DLD1 (cell line): ENCODE results near the gene WIPI1.
"Not testable (repeated sequence)": the region's sequence is repeated elsewhere in the genome, so short reads cannot be mapped to it uniquely, and the experiment has no call there.

Experiments used
- in situ Hi-C: cut with HindIII; loops from 2 replicates; pipeline ENCODE4 v1.10.0; 2017; ENCODE audit warnings: low sequenced_read_pairs

WIPI1 gene

DNA sequence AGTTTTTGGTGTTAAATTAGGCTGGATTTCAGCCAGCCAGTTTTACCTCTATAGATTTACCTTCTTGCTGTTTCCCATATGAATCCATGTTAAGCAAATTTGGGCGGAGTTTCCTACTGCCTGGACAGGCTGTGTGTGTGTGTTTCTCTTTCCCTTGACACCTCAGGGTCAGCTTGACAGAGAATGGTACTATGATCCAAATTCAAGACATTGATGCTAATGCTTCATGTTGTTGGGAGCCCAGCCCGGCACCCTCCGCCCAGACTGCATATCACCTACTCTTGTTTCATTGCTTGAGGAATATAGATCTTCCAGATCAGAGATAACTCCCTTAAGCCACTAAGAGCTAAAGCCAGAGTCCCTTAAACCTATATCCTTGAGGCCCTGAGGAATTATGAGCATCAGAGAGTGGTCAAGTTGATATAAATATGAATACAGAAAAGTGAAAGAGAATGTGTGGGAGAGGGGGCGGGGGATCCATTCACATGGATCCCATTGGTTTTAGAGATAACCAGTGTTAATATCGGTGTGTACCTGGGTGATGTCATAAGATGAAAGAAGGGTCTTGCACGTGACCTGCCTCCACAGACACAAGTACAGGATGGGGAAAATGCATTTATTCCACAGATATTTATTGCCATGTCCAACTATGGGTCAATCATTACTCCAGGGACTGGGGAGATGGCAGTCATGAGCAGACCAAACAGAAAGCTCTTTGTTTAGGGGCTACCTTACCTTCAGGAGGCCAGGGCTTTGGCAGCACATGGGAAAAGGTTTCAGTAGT is 69.7 kb downstream of the WIPI1 start:
- in situ Hi-C loops, result no loop called here

DNA sequence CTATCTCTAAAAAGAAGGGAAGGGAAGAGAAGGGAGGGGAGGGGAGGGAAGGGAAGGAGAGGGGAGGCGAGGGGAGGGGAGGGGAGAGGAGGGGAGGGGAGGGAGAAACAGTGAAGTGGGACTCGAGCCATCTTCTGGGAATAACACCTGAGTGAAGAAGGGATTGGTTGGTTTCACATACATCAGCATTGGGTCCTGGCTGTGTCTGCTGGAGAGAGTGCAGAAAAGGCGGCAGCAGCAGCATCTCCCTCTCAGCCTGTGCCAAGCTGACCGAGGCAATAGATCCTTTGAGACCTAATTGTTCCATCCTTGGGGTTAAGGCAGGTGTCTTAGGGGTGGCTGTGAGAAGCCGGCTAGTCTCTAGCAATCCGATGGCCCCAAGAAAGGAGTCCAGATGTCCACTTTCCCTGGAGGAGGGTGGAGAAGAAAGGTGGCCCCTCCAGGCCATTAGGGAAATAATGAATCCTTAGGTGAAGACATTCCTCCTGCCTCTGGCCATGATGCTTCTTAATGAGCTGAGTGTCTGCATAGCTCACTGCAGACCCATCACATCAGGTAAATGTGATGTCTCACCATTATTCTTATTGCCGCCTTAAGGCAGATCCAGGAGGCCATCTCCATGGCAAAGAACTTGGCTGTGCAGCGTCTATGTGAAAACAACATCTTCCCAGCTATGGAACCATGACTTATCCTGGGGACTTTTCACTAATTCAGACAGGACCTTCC is 71.6 kb downstream of the WIPI1 start:
- in situ Hi-C loops, result no loop called here

DNA sequence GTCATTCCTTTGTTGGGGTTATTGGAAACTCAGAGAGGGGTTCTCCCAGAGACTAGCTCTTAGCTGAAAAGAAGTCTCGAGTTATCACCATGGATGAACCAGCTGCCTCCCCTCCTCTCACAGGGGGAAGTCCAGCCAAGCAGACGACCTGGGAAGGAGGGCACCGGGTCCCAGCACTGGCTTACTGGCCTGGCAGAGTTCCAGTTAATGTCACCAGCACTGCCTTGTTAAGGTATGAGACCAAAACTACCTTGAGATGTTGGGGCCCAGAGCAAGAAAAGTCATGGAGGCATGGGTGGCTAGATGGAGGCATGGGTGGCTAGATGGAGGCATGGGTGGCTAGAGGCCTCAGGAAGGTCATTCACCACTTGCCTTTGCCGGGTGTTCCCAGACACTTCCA is 72.4 kb downstream of the WIPI1 start:
- in situ Hi-C loops, result no loop called here

DNA sequence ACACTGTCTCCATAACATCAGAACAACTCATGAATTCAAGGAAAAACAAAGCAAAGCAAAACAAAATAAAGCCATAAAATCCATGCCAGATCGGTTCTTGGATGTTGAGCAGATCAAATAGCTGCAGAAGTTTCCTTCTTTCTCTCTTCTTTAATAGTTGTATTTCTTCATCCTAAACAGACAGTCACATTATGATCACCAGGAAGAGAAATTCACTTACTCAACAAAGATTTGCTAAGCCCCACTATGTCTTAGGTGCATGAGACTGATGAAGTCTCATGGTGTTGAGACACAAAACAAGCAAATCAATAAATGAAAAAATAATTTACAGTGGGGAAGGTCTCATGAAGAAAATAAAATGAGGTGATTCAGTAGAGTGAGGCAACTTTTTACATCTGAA is 72.8 kb downstream of the WIPI1 start:
- in situ Hi-C loops, result no loop called here

DNA sequence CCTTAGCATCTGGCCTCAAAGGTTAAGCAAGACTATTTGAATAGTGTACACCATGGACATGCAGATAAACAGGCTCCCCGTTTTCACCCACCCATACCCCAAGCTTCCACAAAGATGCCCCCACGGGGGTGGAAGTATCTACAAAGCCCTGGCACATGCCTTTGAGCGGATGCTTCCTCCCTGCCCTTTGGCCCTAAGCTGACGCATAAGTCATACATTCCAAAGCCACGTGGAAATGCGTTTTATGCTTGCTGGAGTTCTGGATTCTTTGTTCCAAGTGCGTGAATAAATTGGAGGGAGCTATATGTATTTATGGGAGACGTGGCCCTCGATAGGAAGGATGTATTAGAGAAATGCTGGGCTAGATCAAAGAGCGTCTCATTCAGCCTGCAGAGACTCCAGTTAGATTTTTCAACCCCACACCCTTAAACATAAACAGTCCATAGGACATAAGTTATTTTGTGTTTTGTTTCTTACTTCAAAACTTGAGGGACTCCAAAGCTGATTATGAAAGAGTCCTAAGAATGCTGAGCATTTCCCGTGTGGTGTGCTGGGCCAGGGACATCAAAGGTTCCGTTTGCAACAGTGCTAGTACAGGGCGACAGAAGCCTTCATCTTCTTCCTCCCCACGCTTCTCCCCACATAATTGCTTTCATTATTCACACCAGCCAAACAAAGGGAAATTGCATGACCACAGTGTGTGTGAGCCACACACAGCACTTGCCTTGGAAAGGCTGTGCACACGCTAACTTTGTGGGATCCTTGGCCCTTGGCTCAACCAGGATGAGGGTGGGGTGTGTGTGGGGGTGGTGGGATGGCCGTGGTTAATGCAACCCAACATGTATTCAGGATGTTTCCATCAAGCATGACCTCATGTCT is 73.6 kb downstream of the WIPI1 start:
- in situ Hi-C loops, result no loop called here

DNA sequence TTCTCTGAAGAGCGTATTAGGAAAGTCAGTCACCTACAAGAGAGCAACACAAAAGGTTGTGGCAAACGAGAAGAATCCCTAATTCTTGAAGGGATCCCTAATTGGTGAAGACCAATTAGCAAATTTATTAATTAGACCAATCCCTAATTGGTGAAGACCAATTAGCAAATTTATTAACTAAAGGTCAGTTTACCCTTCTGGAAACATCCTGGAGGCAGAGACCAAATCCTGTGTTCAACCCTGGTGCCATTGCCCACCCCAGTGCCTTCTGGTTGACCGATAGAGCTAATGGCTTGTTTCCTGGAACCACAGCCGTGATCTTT is 74.2 kb downstream of the WIPI1 start:
- in situ Hi-C loops, result no loop called here

DNA sequence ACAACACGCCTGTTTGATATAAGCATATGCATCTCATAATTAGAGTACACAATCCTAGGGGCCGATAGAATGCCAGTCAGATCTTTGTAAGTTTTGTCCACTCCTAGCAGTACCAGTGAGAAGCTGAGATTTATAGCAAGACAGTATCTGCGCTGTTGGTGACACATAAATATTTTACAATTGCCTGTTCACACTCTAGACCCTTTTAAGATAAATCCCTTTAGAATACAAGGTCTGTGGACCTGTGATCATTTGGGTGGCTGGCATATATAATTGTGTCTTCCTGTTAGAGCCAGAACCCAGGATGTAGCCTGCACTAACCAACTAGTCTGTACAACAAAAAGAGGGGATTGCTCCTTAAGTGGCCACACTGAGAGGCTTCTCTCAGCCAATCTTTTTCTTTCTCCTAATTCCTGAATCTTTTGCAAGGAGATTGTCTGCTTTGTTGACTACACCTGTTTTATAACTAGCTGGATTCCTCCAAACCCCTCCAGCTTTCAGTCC is 74.7 kb downstream of the WIPI1 start:
- in situ Hi-C loops, result no loop called here

DNA sequence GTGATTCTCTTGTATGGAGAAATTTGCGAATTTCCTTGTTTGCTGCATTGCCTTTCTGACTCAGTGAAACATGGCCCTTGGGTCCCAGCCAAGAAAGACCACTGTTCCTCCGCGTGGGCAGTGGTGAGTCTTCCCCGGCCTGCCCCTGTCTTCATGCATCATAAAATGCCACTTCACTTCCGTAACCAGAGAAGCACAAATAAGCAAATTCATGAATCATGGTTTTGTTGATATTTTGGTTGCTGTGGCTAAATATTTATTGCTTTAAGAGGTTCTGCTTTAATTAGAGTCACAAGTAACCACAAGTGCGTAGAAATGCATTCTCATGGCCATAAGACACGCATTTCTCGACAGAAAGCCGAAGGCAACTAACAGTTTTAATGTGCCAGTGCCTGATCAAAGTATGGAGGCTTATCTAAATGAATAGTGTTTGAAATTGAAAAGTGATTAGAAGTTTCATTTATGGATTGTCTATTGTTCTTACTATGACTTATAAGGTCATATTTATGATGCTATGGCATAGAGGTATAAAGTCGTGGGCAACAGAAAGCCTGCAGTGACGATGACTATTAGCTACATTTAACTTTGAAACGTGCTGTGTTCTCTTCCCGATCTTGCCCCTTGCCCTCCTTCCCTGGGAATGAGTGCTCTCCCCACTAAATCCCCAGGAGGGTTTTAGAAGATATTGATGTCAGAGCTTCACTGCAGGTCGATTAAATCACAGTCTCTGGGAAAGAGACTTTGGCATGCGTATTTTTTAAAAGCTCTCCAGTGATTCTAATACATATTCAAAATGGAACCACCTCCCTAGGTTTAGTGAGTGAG is 76.0 kb downstream of the WIPI1 start:
- in situ Hi-C loops, result no loop called here

DNA sequence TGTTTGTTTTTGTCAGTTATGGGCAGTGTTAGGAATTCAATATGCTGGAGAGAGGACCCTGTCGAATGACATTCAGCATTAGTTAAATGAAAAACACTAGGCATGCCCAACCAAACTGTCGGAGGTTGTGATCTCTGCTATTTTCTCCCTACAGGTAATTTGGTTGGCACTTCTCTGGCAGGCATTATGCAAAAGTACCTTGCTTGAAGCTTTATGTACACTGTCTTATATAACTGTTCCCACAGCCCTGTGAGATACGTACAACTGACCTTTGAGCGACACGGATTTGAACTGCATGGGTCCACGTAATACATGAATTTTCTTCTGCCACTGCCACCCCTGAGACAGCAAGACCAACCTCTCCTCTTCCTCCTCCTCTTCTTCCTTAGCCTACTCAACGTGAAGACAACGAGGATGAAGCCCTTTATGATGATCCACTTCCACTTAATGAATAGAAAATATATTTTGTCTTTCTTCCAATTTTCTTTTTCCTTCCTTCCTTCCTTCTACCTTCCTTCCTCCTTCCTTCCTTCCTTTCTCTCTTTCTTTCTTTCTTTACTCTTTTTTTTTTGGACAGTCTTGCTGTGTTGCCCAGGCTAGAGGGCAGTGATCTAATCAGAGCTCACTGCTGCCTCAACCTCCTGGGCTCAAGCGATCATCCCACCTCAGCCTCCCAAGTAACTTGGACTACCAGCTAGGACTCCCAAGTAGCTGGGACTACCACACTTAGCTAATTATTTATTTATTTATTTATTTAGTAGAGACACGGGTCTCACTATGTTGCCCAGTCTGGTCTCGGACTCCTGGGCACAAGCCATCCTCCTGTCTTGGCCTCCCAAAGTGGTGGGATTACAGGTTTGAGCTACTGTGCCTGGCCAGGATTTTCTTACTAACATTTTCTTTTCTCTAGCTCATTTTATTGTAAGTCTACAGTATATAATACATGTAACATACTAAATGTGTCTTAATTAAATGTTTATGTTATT is 77.3 kb downstream of the WIPI1 start:
- in situ Hi-C loops, result no loop called here

DNA sequence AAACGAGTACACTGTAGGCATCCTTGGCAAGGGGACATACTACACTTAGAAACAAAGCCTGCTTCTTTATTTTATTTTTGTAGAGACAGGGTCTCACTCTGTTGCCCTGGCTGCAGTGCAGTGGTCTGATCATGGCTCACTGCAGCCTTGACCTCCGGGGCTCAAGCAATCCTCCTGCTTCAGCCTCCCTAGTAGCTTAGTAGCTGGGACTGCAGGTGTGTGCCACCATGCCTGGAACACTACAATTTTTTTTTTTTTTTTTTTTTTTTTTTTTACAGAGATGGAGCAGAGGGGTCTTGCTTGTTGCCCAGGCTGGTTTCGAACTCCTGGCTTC is 78.2 kb downstream of the WIPI1 start:
- in situ Hi-C loops, result no loop called here

DNA sequence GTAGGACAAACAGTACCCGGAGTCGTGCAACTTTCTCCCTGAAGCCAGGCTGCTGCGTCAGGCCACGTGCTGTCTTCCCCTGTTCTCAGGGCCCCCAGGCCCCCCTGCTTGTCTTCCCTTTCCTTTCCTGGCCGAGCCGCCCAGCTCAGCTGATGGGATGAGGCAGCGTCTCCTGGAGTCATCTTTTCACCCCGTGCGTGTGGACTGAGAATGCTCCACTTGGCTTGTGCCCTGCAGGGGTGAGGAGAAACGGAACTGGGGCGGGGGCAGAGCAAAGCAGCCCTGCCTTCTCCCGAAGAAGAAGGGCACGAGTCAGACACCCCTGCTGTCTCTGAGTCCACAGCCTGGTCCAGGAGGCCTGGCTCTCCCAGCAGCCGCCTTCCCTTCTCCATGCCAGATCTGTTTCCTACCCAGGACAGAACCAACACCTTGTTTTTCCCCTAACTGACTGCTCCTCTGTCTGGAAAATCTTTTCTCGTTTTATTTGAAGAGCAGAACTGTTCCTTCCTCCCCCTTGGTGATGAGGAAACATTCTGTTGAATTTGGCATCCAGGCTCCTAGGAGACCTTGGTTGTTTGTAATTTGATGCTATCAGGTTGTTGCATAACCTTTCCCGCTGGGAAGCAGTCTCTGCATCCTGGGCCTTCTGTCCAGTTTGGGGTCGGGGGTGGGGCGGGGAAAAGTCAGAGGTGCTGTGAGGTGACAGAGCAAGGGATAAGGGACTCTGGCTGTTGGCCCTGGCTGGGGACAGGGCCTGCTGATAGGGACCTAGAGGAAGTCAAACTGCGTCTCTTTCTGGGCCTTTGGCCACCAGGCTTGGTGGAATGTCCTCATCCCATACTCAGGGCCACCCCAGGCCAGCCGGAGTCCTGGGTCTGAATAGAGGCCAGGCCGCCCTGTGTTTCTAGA is 78.8 kb downstream of the WIPI1 start:
- in situ Hi-C loops, result no loop called here

DNA sequence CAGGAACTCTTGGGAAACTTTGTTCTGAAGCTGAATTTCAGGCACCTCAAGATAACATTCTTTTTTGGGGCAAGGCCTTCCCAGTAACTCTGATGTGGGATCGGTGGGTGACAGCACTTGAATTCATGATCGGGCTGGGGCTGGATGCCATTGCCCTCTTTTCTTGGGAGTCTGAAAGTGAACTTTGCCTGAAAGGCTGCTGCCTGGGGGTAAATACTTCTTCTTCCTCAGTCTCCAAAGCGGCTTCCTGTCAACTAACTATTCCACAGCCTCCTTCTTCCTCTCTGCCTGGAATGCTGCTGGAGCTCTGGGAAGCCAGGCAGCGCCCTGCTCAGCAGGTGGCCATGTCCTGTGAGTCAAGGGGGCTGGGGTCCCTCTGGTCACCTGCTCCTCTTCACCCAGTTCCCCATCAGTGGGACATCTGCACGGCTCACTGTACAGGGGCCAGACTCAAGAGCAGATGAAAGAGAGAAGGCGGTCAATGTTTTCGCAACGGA is 79.5 kb downstream of the WIPI1 start:
- in situ Hi-C loops, result no loop called here

DNA sequence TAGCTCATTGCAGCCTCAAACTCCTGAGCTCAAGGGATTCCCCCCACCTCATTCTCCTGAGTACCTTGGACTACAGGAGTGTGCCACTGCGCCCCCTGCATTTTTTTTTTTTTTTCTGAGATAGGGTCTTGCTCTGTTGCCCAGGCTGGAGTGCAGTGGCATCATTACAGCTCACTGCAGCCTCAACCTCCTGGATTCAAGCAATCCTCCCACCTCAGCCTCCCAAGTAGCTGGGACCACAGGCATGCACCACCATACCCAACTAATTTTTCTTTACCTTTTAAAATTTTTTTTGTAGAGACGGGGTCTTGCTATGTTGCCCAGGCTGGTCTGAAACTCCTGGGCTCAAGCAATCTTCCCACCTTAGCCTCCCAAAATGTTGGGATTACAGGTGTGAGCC is 81.1 kb downstream of the WIPI1 start:
- in situ Hi-C loops, result not testable (repeated sequence)

DNA sequence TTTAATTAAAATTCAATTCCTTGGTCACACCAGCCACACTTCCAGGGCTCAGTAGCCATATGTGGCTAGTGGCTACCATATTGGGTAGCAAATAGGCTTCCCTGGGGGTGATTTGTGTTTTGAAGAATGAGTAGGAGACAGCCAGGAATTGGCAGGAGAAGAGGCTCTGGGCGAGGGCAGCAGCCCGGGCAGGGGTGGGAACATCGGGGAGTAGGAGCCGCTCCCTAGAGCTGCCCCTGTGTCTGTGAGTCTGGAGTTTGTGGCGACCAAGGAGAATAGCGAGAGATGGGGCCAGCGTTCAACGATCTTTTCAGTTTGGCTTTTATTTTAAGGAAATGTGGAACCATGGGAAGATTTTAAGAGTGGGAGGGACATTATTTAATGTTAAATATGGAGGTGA is 81.7 kb downstream of the WIPI1 start:
- in situ Hi-C loops, result no loop called here
